Measurements from ENCODE around the gene DYNC2H1.

DYNC2H1 gene

GRCh38 chr11:103274025-103274424 lies 164.8 kb downstream of the DYNC2H1 start:
- DNase-seq (ENCODE audit: low read depth): no peak

- no peak for DNase-seq (ENCODE audit: low read depth)
Measured at GRCh38 chr11:103279821-103280220, 170.6 kb downstream of the DYNC2H1 start.

- DNase-seq (ENCODE audit: low read depth): no peak
Measured at GRCh38 chr11:103281301-103281700, 172.1 kb downstream of the DYNC2H1 start.

GRCh38 chr11:103284260-103284659 lies 175.0 kb downstream of the DYNC2H1 start:
- no peak for DNase-seq (ENCODE audit: low read depth)

GRCh38 chr11:103294516-103294915 lies 185.3 kb downstream of the DYNC2H1 start:
- DNase-seq (ENCODE audit: low read depth): no peak

GRCh38 chr11:103295704-103296103 lies 186.5 kb downstream of the DYNC2H1 start:
- no peak for DNase-seq (ENCODE audit: low read depth)

- no peak for DNase-seq (ENCODE audit: low read depth)
Measured at GRCh38 chr11:103297900-103298299, 188.7 kb downstream of the DYNC2H1 start.

- DNase-seq (ENCODE audit: low read depth): no peak
Measured at GRCh38 chr11:103315248-103315647, 206.0 kb downstream of the DYNC2H1 start.

GRCh38 chr11:103317118-103317517 lies 207.9 kb downstream of the DYNC2H1 start:
- no peak for DNase-seq (ENCODE audit: low read depth)

GRCh38 chr11:103322821-103323220 lies 213.6 kb downstream of the DYNC2H1 start:
- no peak for DNase-seq (ENCODE audit: low read depth)

GRCh38 chr11:103325686-103326069 lies 216.5 kb downstream of the DYNC2H1 start:
- no peak for DNase-seq (ENCODE audit: low read depth)

- DNase-seq (ENCODE audit: low read depth): no peak
Measured at GRCh38 chr11:103326070-103326794, 217.0 kb downstream of the DYNC2H1 start.

GRCh38 chr11:103327721-103328120 lies 218.5 kb downstream of the DYNC2H1 start:
- DNase-seq (ENCODE audit: low read depth): no peak

GRCh38 chr11:103332409-103332808 lies 223.2 kb downstream of the DYNC2H1 start:
- DNase-seq (ENCODE audit: low read depth): no peak

- DNase-seq (ENCODE audit: low read depth): no peak
Measured at GRCh38 chr11:103338621-103339484, 229.6 kb downstream of the DYNC2H1 start.

- DNase-seq (ENCODE audit: low read depth): no peak
Measured at GRCh38 chr11:103339485-103339857, 230.2 kb downstream of the DYNC2H1 start.

- no peak for DNase-seq (ENCODE audit: low read depth)
Measured at GRCh38 chr11:103340956-103341355, 231.7 kb downstream of the DYNC2H1 start.

GRCh38 chr11:103344886-103345285 lies 235.7 kb downstream of the DYNC2H1 start:
- DNase-seq (ENCODE audit: low read depth): no peak

- DNase-seq (ENCODE audit: low read depth): no peak
Measured at GRCh38 chr11:103349595-103349994, 240.4 kb downstream of the DYNC2H1 start.

- DNase-seq (ENCODE audit: low read depth): no peak
Measured at GRCh38 chr11:103354656-103355055, 245.4 kb downstream of the DYNC2H1 start.

GRCh38 chr11:103358251-103358650 lies 249.0 kb downstream of the DYNC2H1 start:
- no peak for DNase-seq (ENCODE audit: low read depth)

- DNase-seq (ENCODE audit: low read depth): no peak
Measured at GRCh38 chr11:103359216-103359615, 250.0 kb downstream of the DYNC2H1 start.

GRCh38 chr11:103364687-103365086 lies 255.5 kb downstream of the DYNC2H1 start:
- no peak for DNase-seq (ENCODE audit: low read depth)

Measured in activated gamma-delta T cell treated with anti-CD3 and anti-CD28 coated beads, Interleukin-2, amount 50 U/mL, for 16 hours (primary cell).